HL-60 (cell line): Measurements from ENCODE around the gene LPIN1.

Experiments used
- CTCF ChIP-seq: IDR thresholded peaks from one replicate; pipeline ENCODE4 v1.5.1; 2011; ENCODE audit warnings: low read length, control low read depth, inconsistent platforms; ENCODE audit not compliant: insufficient read depth
- GABPA ChIP-seq: IDR thresholded peaks from 2 replicates; pipeline ENCODE4 v1.6.1; 2012; ENCODE audit warnings: low read depth
- TF ChIP-seq, protein P1 (sequence below): IDR thresholded peaks from 2 replicates; pipeline ENCODE4 v1.6.1; 2012; ENCODE audit warnings: low read depth; ENCODE audit not compliant: insufficient replicate concordance

DNA sequence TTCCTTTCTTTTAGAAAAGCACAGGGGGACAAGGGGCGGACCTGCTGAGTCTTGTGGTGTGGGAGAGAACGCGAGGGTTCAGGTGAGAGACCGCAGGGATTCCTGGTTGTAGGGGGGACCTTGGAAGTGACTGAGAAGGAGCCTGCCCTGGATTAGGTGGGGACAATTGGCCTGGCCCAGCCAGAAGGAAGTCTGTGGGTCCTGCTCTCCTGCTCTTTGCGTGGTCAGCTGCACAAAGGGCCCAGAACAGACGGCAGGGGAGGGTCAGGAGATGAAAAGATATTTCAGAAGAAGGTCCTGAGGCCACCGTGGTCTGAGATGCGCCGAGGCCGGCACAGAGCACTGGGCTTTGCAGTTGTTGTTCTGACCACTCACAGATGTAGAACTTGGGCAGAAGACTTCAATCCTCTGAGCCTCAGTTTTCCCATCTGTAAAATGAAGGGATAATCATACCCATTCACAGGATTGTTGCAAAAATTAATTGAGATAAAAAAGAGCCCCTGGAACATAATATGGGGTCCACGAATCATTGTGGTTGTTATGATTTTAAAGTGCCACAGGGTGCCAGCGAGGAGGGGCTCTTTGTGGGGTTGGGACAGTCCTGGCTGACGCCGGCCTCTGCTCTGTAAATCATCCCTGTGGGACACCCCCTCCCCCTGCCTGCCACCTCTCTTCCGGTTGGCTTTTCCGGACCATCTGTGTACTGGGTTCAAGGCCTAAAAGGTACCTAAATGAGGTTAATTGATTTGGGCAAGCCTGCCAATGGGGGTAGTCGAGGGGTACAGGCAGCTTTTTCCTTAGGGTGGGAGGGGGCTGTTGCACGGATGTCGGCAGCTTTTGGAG, 1.8 kb downstream of the LPIN1 start:
- TF ChIP-seq CTCF (no peak), GABPA (no peak)
- TF ChIP-seq, protein P1, sequence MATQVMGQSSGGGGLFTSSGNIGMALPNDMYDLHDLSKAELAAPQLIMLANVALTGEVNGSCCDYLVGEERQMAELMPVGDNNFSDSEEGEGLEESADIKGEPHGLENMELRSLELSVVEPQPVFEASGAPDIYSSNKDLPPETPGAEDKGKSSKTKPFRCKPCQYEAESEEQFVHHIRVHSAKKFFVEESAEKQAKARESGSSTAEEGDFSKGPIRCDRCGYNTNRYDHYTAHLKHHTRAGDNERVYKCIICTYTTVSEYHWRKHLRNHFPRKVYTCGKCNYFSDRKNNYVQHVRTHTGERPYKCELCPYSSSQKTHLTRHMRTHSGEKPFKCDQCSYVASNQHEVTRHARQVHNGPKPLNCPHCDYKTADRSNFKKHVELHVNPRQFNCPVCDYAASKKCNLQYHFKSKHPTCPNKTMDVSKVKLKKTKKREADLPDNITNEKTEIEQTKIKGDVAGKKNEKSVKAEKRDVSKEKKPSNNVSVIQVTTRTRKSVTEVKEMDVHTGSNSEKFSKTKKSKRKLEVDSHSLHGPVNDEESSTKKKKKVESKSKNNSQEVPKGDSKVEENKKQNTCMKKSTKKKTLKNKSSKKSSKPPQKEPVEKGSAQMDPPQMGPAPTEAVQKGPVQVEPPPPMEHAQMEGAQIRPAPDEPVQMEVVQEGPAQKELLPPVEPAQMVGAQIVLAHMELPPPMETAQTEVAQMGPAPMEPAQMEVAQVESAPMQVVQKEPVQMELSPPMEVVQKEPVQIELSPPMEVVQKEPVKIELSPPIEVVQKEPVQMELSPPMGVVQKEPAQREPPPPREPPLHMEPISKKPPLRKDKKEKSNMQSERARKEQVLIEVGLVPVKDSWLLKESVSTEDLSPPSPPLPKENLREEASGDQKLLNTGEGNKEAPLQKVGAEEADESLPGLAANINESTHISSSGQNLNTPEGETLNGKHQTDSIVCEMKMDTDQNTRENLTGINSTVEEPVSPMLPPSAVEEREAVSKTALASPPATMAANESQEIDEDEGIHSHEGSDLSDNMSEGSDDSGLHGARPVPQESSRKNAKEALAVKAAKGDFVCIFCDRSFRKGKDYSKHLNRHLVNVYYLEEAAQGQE, result no peak
